ENCODE results near the gene AMPD3. TPM values are rescaled to one million over a fixed set of nuclear protein-coding genes. Genes with fewer than 3 reads are reported as not detected.
A peak's percentile ranks its signal among the peaks of the same experiment; 100 is the strongest.

The AMPD3 gene
- polyA plus RNA-seq, 1 donor = 5.0 TPM

DNA sequence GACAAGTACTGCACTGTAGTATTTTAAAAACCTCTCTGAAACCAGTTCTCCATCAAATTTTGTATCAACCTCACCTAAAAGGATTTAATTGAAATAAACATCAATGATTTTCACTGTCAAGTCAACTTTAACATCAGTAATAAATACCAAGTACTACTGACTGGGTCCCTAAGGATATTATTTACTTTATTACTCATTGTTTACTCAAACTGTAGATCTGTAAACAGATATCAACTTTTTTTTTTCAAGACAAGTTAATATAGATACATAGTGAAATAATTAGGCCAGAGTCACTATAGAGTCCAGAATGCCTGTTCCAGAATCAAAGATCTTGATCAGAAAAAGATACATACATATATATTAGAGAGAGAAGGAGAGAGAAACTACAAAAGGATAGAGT lies 84.3 kb downstream of the AMPD3 start:
- Histone ChIP-seq H3K36me3 (ENCODE audit: control insufficient read depth, insufficient read depth, low read length) (no peaks in the 10 kb centered on the region), H3K27ac (ENCODE audit: low read length) (no peak overlapping the region), H3K4me3 (ENCODE audit: low read length) (no peak overlapping the region), H3K4me1 (ENCODE audit: control insufficient read depth, insufficient read depth, low read length) (no peaks in the 10 kb centered on the region), H3K9me3 (ENCODE audit: control insufficient read depth, low read depth, low read length) (peaks cover 5% of the 10 kb centered on the region), H3K27me3 (ENCODE audit: control insufficient read depth, insufficient read depth, low read length) (no peaks in the 10 kb centered on the region)
- no peak for DNase-seq

DNA sequence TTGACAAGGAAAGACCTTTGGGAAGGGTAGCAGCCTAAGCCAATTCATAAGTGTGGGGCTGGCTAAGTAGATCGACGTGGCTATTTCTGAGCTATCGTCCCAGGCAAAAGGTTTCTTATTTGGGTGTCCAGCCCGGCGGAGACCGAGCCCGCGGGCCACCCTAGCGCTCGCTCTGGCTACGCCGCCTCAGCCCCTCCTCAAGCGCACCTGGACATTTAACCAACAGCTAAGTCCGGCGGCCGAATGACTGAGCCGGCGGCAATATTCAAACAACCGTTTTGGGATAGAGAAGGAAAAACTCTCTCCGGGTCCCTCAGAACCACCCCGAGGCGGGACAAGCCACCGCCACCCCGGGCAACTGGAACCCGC lies 85.5 kb downstream of the AMPD3 start:
- DNase-seq = no peak
- Histone ChIP-seq H3K27me3 (ENCODE audit: control insufficient read depth, insufficient read depth, low read length) (no peaks in the 10 kb centered on the region), H3K36me3 (ENCODE audit: control insufficient read depth, insufficient read depth, low read length) (no peaks in the 10 kb centered on the region), H3K27ac (ENCODE audit: low read length) (peak overlapping the region; percentile 96), H3K9me3 (ENCODE audit: control insufficient read depth, low read depth, low read length) (peaks cover 5% of the 10 kb centered on the region), H3K4me3 (ENCODE audit: low read length) (peak overlapping the region; percentile 94), H3K4me1 (ENCODE audit: control insufficient read depth, insufficient read depth, low read length) (no peaks in the 10 kb centered on the region)
- no CpG with 5 or more reads among the region's 25 CpGs for WGBS (ENCODE audit: insufficient coverage, low lambda C conversion rate)

DNA sequence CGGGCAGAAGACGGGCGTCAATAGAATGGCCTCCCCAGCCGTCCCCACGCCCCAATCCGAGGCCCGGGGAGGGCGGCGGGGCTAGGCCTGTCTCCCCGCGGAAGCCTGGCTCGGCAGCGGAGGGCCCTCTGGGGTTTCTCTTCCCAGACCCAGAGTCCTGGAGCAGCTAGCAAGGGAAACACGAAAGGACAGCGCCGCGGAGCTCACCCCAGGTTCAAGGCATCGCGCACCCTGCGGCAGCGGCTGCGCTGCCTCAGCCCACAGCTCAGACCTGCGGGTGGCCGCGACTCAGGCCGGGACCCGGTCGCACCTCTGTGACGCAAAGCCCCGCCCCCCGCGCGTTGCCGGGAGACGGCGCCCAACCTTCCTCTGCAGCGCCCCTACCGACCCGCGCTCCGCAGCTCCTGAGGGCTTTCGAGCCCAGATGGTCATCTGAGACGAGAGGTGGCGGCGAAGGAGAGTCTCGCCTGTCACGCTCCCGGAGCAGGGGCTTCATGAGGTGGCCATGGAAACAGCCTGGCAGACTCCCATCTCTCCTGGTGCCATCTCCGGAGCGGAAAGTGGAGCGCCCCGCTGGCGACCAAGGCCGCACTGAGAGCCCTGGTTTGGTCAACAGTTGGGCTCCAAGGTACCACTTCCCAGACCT lies 86.0 kb downstream of the AMPD3 start, which contains the start of gene RNF141:
Gene RNF141, minus strand, starts transcription at position 273 of the 646 bp plus-strand sequence. CDS start 7,029 bp downstream, outside the sequence.
- WGBS (ENCODE audit: insufficient coverage, low lambda C conversion rate) = no CpG with 5 or more reads among the region's 54 CpGs
- H3K4me3 ChIP-seq (ENCODE audit: low read length) = peak within 1 kb of the TSS; percentile 94

DNA sequence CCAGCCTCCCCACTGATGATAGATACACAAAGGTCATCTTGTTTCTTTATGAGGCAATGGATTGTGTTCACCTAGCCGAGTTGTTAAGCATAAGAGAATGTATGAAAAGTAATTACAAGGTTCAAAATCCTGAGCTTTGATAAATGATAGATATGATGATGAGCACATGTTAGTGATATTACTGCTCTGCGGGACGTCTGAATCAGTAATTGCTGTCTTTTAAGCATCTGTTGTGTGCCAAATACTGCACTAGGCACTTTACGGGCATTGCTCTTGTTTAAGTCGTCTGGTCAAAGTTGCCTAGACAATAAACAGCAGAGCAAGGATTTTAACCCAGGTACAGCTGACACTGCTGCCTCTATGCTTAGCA lies 86.5 kb downstream of the AMPD3 start:
- peak overlapping the region; percentile 96 for H3K27ac ChIP-seq (ENCODE audit: low read length)
- 0% methylated on average over 1 of the region's 5 CpGs for WGBS (ENCODE audit: insufficient coverage, low lambda C conversion rate)
- no peaks in the 10 kb centered on the region for H3K27me3 ChIP-seq (ENCODE audit: control insufficient read depth, insufficient read depth, low read length)
- no peaks in the 10 kb centered on the region for H3K4me1 ChIP-seq (ENCODE audit: control insufficient read depth, insufficient read depth, low read length)
- H3K4me3 ChIP-seq (ENCODE audit: low read length) = peak overlapping the region; percentile 94
- DNase-seq = peak; percentile 0 to 46
- peaks cover 5% of the 10 kb centered on the region for H3K9me3 ChIP-seq (ENCODE audit: control insufficient read depth, low read depth, low read length)
- no peaks in the 10 kb centered on the region for H3K36me3 ChIP-seq (ENCODE audit: control insufficient read depth, insufficient read depth, low read length)

More for the DNA sequence above, 86.0 kb downstream of the AMPD3 start, which contains the start of gene RNF141:
- H3K4me1 ChIP-seq (ENCODE audit: control insufficient read depth, insufficient read depth, low read length) = no peaks in the 10 kb centered on the region
- no peaks in the 10 kb centered on the region for H3K27me3 ChIP-seq (ENCODE audit: control insufficient read depth, insufficient read depth, low read length)
- H3K27ac ChIP-seq (ENCODE audit: low read length) = peak within 1 kb of the TSS; percentile 96
- H3K9me3 ChIP-seq (ENCODE audit: control insufficient read depth, low read depth, low read length) = peaks cover 5% of the 10 kb centered on the region
- peak; percentile 94 to 95 for DNase-seq
- H3K36me3 ChIP-seq (ENCODE audit: control insufficient read depth, insufficient read depth, low read length) = no peaks in the 10 kb centered on the region

DNA sequence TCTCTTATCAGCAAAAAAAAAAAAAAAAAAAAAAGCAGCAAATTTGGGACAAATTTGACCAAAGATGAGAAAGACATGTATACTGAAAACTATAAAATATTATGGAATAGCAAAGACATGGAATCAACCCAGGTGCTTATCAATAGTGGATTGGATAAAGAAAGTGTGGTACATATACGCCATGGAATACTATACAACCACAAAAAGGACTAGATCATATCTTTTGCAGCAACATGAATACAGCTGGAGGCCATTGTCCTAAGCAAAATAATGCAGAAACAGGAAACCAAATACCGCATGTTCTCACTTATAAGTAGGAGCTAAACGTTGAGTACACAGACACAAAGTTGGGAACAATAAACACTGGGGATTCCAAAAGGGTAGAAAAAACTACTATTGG lies 87.7 kb downstream of the AMPD3 start:
- Histone ChIP-seq H3K27ac (ENCODE audit: low read length) (no peak overlapping the region), H3K36me3 (ENCODE audit: control insufficient read depth, insufficient read depth, low read length) (no peaks in the 10 kb centered on the region), H3K27me3 (ENCODE audit: control insufficient read depth, insufficient read depth, low read length) (no peaks in the 10 kb centered on the region), H3K9me3 (ENCODE audit: control insufficient read depth, low read depth, low read length) (peaks cover 5% of the 10 kb centered on the region), H3K4me3 (ENCODE audit: low read length) (no peak overlapping the region), H3K4me1 (ENCODE audit: control insufficient read depth, insufficient read depth, low read length) (no peaks in the 10 kb centered on the region)
- no CpG with 5 or more reads among the region's 3 CpGs for WGBS (ENCODE audit: insufficient coverage, low lambda C conversion rate)
- DNase-seq = no peak

- Histone ChIP-seq H3K4me3 (ENCODE audit: low read length) (no peak overlapping the region), H3K4me1 (ENCODE audit: control insufficient read depth, insufficient read depth, low read length) (no peaks in the 10 kb centered on the region), H3K27ac (ENCODE audit: low read length) (no peak overlapping the region), H3K9me3 (ENCODE audit: control insufficient read depth, low read depth, low read length) (peaks cover 5% of the 10 kb centered on the region), H3K36me3 (ENCODE audit: control insufficient read depth, insufficient read depth, low read length) (no peaks in the 10 kb centered on the region), H3K27me3 (ENCODE audit: control insufficient read depth, insufficient read depth, low read length) (no peaks in the 10 kb centered on the region)
- WGBS (ENCODE audit: insufficient coverage, low lambda C conversion rate) = no CpG with 5 or more reads among the region's 14 CpGs
- DNase-seq = no peak
Observed at GRCh38 chr11:10543782-10544181, 88.7 kb downstream of the AMPD3 start.

GRCh38 chr11:10544491-10545465 lies 89.7 kb downstream of the AMPD3 start:
- DNase-seq = no peak
- WGBS (ENCODE audit: insufficient coverage, low lambda C conversion rate) = no CpG with 5 or more reads among the region's 7 CpGs
- H3K27me3 ChIP-seq (ENCODE audit: control insufficient read depth, insufficient read depth, low read length) = no peaks in the 10 kb centered on the region
- no peak overlapping the region for H3K4me3 ChIP-seq (ENCODE audit: low read length)
- H3K9me3 ChIP-seq (ENCODE audit: control insufficient read depth, low read depth, low read length) = peaks cover 5% of the 10 kb centered on the region
- H3K4me1 ChIP-seq (ENCODE audit: control insufficient read depth, insufficient read depth, low read length) = no peaks in the 10 kb centered on the region
- H3K27ac ChIP-seq (ENCODE audit: low read length) = no peak overlapping the region
- no peaks in the 10 kb centered on the region for H3K36me3 ChIP-seq (ENCODE audit: control insufficient read depth, insufficient read depth, low read length)

GRCh38 chr11:10550503-10551289 lies 95.6 kb downstream of the AMPD3 start:
- Histone ChIP-seq H3K4me1 (ENCODE audit: control insufficient read depth, insufficient read depth, low read length) (no peaks in the 10 kb centered on the region), H3K4me3 (ENCODE audit: low read length) (no peak overlapping the region), H3K27me3 (ENCODE audit: control insufficient read depth, insufficient read depth, low read length) (no peaks in the 10 kb centered on the region), H3K27ac (ENCODE audit: low read length) (no peak overlapping the region), H3K9me3 (ENCODE audit: control insufficient read depth, low read depth, low read length) (peaks cover 4% of the 10 kb centered on the region), H3K36me3 (ENCODE audit: control insufficient read depth, insufficient read depth, low read length) (no peaks in the 10 kb centered on the region)
- WGBS (ENCODE audit: insufficient coverage, low lambda C conversion rate) = 100% methylated on average over 3 of the region's 3 CpGs
- peak; percentile 10 to 52 for DNase-seq

GRCh38 chr11:10551290-10551592 lies 96.2 kb downstream of the AMPD3 start:
- Histone ChIP-seq H3K27ac (ENCODE audit: low read length) (no peak overlapping the region), H3K9me3 (ENCODE audit: control insufficient read depth, low read depth, low read length) (peaks cover 4% of the 10 kb centered on the region), H3K4me3 (ENCODE audit: low read length) (no peak overlapping the region), H3K4me1 (ENCODE audit: control insufficient read depth, insufficient read depth, low read length) (no peaks in the 10 kb centered on the region), H3K27me3 (ENCODE audit: control insufficient read depth, insufficient read depth, low read length) (no peaks in the 10 kb centered on the region), H3K36me3 (ENCODE audit: control insufficient read depth, insufficient read depth, low read length) (no peaks in the 10 kb centered on the region)
- 100% methylated on average over 1 of the region's 4 CpGs for WGBS (ENCODE audit: insufficient coverage, low lambda C conversion rate)
- DNase-seq = no peak

DNA sequence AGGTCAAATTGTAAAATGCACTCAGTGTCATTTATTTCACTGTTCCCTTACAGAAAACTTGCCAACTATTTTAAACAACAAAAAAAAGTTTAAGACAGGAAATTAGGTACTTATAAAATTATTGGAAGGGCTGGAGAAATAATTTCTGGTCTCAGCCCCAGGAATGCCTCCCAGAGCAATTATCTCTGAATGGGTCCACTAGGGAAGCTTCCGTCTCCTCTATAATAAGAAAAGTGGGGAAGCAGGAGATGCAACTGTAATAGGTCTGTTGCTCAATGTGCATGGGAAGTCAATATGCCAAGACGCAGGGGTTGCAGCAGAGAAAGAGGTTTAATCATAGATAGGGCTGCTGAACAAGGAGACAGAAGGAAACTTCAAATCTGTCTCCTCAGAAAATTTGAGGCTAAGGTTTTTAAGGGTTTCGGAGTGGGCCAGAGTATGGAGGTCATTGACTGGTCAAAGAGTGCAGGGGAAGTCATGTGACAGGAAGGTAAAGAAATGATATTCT lies 96.8 kb downstream of the AMPD3 start:
- DNase-seq = no peak
- Histone ChIP-seq H3K36me3 (ENCODE audit: control insufficient read depth, insufficient read depth, low read length) (no peaks in the 10 kb centered on the region), H3K9me3 (ENCODE audit: control insufficient read depth, low read depth, low read length) (peaks cover 4% of the 10 kb centered on the region), H3K27me3 (ENCODE audit: control insufficient read depth, insufficient read depth, low read length) (no peaks in the 10 kb centered on the region), H3K4me3 (ENCODE audit: low read length) (no peak overlapping the region), H3K27ac (ENCODE audit: low read length) (no peak overlapping the region), H3K4me1 (ENCODE audit: control insufficient read depth, insufficient read depth, low read length) (no peaks in the 10 kb centered on the region)
- WGBS (ENCODE audit: insufficient coverage, low lambda C conversion rate) = no CpG with 5 or more reads among the region's 3 CpGs
